Activated CD8-positive, alpha-beta memory T cell treated with anti-CD3 and anti-CD28 coated beads for 36 hours (primary cell): ENCODE data around the gene GOT2. TPM values are rescaled to one million over a fixed set of nuclear protein-coding genes. Genes with fewer than 3 reads are reported as not detected.
"Not testable (repeated sequence)": the region's sequence is repeated elsewhere in the genome, so short reads cannot be mapped to it uniquely, and the experiment has no call there.

Experiments
- CTCF ChIA-PET: fragments of 350-600 bp; sonication (Branson Sonifier 250); formaldehyde crosslinking; loops from one replicate; lab custom pipeline; 2021; ENCODE audit warnings: antibody characterized with exemption; lab: Charles Lee
- POLR2A ChIA-PET: fragments of 350-600 bp; sonication (Branson Sonifier 250); formaldehyde crosslinking; loops from one replicate; lab custom pipeline; 2021; ENCODE audit warnings: antibody characterized with exemption; lab: Charles Lee
- total RNA-seq, 2 experiments: library from RNA; stranded (reverse); gene quantifications; one replicate each; pipeline ENCODE4 v1.2.3, GENCODE V29; 2021

GOT2 gene
- total RNA-seq, 2 experiments from 2014 or later: 155 to 161 TPM

DNA sequence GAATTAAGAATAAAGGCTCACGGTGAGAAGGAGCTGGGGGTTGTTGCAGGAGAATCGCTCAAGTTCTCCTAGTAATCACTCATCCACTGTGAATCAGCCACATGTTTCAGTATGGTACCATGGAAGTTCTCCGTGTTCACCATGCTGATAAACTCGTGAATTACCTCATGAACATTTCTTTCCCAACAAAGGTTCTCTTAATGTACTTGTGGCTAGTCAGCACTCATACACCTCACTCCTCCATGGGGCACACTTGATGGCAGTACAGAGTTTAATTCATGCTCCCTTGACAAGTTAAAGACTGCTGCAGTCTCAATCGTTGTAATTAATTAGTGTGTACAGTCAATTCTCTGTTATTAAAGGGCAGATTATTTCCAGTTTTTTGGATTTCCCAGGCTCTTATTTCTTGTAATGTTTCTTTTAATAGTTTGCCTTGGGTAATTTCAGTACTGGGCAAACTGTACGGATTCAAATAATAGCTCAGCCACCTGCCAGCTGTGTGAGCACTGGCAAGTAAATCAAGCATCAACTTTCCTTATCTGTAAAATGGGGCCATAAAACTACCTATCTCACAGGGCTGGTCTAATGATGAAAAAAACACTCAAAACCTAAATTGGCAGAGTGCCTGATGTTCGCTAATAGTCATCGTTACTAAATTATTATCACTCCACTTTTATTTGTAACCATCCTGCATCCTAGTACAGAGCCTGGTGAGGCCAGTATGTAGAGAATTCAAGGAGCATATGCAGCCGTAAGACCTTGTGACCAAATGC, 6.1 kb downstream of the GOT2 start:
- ChIA-PET CTCF (no interaction called here), POLR2A (no interaction called here)

DNA sequence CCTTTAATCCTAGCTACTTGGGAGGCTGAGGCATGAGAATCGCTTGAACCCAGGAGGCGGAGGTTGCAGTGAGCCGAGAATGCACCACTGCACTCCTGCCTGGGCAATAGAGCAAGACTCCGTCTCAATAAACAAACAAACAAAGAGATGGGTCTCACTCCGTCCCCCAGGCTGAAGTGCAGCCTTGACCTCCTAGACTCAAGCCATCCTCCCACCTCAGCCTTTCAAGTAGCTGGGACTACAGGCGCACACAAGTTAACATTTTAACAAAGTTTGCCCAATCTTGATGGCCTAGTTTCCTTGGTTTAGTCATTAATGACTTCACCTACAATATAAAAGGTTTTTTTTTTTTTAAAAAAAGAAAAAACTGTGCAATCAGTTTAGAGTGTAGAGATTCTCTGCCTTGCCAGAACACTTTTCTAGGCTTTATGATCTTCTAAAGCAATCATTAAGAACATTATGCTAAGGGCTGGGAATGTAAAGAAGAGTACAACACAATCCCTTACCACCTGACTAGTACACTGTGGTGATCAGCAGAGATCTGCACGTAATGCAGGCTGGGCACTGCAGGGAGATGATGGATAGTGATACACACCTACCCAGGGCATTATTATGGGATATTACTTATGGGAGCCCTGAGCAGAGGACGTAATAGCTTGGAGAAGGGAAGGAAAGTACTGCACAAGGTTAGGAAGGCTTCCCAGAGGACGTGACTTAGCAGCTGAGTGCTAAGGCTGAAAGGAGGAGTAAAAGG, 6.9 kb downstream of the GOT2 start:
- POLR2A ChIA-PET: no interaction called here
- CTCF ChIA-PET: no interaction called here

DNA sequence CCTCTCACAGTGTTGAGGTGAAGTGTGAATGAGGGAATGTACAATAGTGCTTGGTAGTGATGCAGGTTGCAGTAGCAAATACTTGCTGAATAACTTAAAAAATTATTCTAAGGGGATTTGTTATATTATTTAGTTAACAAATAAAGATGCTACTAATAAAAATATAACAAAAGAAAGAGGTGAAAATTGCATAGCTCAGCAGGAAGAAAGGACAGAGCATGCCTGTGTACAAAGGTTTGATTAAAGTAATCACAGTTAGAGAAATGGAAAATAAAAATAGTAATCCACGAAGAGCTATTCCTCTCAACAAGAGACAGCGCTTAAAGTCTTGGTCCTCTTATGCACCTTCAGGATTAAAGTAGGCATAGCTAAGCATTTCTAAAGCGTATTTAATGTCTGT, 11.0 kb downstream of the GOT2 start:
- ChIA-PET POLR2A (no interaction called here), CTCF (interaction anchor here (0.7 kb wide), 1 partner anchor 10 kb away, joined by 3 read pairs; the partner anchor contains the start of gene GOT2)

DNA sequence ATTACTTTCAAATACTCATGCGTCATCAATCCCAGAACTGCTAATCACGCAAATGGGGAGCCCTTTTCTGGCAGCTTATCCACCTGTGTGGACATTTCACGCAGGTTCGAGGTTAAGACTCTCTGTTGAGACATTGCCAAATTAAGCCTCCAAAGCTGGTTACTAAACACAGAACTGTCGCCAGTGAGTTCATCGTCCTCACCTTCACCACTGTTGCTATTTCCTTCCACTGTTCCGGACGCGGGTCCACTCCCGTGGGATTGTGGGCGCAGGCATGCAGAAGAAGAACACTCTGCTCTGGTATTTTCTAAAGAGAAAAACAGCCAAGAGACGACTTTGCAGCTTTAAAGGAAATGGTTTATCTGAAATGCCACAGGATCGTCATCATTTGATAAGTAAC, 16.1 kb downstream of the GOT2 start:
- ChIA-PET CTCF (no interaction called here), POLR2A (no interaction called here)

DNA sequence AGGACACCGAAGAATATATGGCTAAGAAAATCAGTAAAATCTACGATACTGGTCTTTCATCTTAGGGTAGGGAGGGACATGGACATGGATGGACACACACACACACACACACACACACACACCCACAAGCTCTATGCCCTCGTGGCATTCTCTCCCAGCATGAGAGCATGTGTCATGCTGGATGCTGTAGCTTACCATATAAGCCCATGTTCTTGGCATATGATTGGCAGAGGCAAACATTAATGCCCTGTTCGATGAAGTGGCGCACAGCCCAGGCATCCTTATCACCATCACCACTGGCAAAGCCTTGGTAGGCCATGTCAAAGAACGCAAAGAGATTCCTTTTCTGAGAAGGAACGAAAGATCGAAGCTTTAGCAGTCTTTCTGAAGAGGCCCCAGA, 17.6 kb downstream of the GOT2 start:
- ChIA-PET POLR2A (no interaction called here), CTCF (no interaction called here)

DNA sequence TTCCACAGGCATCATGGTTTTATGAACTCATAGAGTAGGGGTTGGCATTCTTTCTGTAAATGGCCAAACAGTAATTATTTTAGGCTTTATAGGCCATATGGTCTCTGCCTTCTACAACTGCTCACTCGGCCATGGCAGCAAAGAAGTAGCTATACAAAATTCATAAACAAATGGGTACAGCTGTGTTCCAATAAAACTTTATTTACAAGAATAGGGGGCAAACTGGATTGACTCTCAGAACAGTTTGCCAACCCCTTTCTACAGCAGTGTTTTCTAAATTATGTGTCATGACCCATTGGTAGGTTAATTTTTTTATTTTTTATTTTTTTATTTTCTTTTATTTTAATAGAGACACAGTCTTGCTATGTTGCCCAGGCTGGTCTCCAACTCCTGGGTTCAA, 20.4 kb downstream of the GOT2 start:
- ChIA-PET CTCF (no interaction called here), POLR2A (interaction anchor here (0.8 kb wide), 1 partner anchor 29 kb away, joined by 3 read pairs; the partner anchor contains the start of gene SLC38A7)

DNA sequence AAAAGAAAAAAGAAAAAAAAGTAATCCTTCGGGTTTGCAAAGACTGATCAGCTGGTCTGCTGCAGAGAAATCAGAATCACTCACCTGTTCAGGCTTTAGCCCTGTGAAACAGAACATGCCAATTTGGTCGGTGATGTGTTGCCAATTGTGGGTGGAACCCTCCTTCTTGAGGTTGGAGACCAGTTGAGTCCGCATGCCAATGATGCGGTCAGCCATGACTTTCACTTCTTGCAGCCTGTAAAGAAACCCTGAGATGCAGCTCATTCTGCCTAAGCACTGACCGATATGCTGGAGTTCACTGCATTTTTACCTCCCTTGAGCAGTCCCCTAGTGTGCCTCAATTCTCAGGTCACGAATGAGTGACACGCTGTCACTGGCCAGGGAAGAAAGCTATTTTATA, 24.8 kb downstream of the GOT2 start:
- ChIA-PET POLR2A (no interaction called here), CTCF (no interaction called here)

DNA sequence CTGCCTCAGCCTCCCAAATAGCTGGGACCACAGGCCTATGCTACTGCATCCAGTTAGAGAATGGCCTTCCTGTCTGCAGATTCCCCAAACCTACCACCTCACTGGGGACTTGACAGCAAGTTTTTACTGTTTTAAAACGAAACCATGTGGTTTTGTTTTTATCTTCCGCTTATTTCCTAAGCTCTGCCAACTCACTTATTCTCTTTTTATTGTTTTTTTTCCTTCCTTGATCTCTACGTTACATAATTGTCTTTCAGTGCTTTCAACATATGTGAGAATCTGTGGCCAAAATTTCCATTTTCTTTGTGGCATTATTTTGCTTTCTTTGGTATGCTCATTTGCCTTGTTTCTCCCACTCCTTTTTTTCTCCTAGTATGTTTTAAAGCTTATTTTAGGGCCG, 35.0 kb downstream of the GOT2 start:
- POLR2A ChIA-PET: no interaction called here
- CTCF ChIA-PET: no interaction called here

DNA sequence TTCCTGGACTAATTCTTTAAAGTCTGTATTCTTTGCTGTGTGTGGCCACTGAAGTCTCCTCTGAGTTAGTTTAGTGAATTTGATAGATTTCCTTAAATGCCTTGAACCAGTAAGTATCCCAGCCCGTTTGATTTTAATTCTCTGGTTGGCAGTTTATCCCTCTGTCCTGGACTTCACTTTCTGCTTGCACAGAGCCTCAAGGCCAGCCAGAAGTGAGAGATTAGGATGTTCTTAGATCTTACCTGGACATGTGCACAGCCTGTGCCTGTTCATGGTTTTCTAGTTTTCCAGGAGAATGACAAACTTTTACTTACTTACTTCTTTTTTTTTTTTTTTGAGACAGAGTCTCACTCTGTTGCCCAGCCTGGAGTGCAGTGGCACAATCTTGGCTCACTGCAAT, 38.7 kb downstream of the GOT2 start:
- ChIA-PET CTCF (no interaction called here), POLR2A (no interaction called here)

DNA sequence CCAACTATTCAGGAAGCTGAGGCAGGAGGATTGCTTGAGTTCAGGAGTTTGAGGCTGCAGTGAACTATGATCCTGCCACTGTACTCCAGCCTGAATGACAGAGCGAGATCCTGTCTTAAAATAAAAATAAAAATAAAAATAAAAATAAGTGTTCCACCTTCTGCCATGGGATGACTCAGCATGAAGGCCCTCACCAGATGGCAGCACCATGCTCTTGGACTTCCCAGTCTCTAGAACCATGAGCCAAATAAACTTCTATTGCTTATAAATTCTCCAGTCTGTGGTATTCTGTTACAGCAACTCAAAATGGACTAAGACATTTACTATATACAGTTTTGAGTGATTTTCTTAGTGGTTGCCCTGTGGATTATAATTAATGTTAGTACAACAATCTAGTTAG, 41.7 kb downstream of the GOT2 start:
- ChIA-PET POLR2A (no interaction called here), CTCF (no interaction called here)

DNA sequence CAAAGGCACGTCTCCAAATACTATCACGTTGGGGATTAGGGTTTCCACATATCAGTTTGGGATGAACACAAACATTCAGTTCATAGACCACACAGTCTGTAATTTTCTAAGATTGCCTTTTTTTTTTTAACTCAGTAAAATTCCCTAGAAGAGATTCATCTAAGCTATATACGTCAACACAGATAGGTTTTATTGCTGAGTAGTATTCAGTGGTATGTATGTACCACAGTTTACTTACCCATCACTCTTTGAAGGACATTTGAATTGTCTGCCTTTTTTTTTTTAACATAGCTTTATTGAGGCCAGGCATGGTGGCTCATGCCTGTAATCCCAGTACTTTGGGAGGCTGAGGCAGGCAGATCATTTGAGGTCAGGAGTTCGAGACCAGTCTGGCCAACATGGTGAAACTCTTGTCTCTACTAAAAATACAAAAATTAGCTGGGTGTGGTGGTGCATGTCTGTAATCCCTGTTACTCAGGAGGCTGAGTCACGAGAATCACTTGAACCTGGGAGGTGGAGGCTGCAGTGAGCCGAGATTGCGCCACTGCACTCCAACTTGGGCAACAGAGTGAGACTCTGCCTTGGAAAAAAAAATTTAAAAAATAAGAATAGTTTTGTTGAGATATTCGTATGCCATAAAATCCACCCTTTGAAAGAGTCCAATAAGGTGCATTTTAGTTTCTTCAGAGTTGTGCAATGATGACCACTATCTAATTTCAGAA, 47.0 kb downstream of the GOT2 start:
- CTCF ChIA-PET: interaction anchor here (0.8 kb wide), 1 partner anchor 805 kb away, joined by 3 read pairs; no protein-coding TSS in a partner anchor
- POLR2A ChIA-PET: not testable (repeated sequence)

DNA sequence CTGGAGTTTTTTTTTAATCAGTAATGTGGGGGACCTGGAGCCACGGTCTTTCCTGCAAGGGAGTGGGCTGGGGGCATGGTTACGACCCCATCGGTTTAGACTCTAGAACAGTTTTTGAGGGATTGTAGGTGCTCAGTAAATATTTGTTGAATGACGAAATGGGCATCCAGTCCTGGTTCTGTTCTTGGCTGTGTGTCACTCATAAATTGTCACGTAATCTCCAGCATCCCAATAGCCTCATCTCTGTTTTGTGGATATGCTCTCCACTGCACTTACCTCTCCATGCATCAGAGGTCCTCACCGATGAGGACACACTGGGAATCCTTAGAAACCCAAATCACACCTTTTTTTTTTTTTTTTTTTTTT, 49.0 kb downstream of the GOT2 start:
- POLR2A ChIA-PET: interaction anchor here (0.6 to 1.0 kb wide), 3 partner anchors 14 to 56 kb away, joined by 3 to 4 read pairs (median 3); partner anchors contain the start of gene CNOT1

DNA sequence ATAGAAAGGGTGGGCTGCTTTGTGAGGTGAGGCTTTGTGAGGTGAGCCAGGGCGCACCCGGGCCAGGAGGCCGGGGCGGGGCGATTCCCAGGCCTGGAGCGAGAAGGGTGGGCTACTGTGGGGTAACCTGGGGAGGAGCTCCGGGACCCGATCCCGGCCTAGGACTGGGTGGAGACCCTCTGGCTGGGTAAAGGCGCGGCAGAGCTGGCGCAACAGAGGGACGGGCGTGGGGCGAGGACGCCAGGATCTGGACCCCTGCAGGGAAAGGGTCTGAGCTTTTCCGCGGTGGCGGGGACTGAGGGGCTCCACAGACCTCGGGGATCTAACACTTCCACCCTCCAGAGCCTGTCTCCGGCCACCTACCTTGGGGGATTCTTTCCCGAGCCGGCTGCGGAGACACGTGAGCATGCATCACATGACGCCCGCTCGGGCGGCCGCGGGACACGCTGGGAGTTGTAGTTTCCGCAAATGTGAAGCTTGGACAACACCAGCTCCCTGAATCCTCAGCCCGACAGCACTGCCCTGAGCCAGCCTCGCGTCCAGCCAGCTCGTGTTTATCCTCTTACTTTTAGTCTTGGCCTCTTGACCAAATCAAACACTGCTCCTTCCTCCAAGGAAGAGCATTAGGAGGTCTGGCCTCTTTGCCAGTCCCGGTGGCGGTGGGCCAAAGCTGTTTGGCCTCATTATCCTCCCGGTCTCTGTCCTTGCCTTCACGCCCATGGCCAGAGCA, 49.6 kb downstream of the GOT2 start, which contains the start of gene SLC38A7:
TSS of gene SLC38A7 (minus strand) at position 417 of the 730 bp plus-strand sequence. CDS start 4,644 bp downstream, outside the sequence.
- ChIA-PET POLR2A (interaction anchor here (0.6 to 1.0 kb wide), 3 partner anchors 13 to 55 kb away, joined by 3 to 4 read pairs (median 3); partner anchors contain the start of gene CNOT1), CTCF (interaction anchor here (0.9 to 1.1 kb wide), 3 partner anchors 54 to 179 kb away, joined by 4 read pairs; no protein-coding TSS in a partner anchor)

More for the DNA sequence above, 49.0 kb downstream of the GOT2 start:
- CTCF ChIA-PET: interaction anchor here (1.1 kb wide), 1 partner anchor 71 kb away, joined by 4 read pairs; no protein-coding TSS in a partner anchor

DNA sequence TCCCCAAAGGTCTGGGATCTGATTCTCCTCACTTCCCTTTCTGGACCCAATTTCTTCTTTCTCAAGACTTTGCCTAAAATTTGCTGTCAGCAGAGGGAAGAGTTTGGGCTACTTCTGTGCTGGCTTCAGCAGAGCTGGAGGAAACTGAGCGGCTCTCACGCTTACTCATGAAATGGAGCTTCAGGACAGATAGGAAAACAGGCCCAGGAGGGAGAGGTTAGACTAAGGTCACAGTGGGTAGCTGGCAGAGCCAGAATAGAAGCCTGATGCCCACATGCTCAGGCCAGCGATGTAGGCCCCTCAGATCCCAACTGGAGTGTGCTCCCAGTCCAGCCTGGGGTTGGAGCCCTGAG, 50.1 kb downstream of the GOT2 start:
- POLR2A ChIA-PET: interaction anchor here (1.0 kb wide), 1 partner anchor 30 kb away, joined by 3 read pairs; no protein-coding TSS in a partner anchor
- CTCF ChIA-PET: interaction anchor here (0.9 to 1.1 kb wide), 3 partner anchors 53 to 179 kb away, joined by 4 read pairs; no protein-coding TSS in a partner anchor

DNA sequence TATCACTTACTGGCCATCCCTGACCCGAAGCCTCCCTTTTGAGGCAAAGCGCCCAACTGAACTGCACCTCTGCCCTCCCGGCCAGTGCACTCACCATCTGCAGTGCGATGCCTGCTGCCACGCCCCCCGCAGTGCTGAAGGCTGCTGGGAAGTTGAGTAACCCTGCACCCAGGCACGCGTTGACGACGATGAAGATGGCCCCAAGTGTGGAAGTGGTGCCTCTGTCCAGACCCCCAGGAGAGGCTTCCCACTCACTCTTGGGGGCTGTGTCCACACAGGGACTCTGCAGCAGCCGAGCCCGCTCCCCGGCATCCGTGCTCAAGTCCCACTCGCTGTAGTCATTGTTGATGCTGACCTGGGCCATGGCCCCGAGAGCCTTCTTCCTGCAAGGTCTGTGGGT, 54.4 kb downstream of the GOT2 start:
- POLR2A ChIA-PET: no interaction called here
- CTCF ChIA-PET: no interaction called here

DNA sequence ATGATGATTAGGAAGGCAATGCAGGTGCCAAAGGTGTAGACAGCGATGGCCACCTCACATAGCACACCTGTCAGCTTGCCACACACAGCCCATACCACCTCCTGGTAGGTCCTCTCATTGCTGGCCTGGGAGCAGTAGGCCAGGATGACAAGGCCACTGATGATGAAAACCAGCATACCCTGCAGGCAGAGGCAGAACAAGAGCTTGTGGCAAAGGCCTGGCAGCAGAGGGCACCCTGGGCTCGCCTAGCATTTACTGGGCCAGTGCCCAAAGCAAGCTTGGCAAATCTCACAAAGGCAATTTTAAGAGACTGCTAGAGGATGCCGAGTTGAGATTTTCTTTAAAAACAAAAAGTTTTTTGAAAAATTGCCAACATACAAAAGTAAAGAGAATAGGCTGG, 55.4 kb downstream of the GOT2 start:
- ChIA-PET CTCF (interaction anchor here (0.6 to 1.4 kb wide), 2 partner anchors 77 to 341 kb away, joined by 3 read pairs; no protein-coding TSS in a partner anchor), POLR2A (no interaction called here)

DNA sequence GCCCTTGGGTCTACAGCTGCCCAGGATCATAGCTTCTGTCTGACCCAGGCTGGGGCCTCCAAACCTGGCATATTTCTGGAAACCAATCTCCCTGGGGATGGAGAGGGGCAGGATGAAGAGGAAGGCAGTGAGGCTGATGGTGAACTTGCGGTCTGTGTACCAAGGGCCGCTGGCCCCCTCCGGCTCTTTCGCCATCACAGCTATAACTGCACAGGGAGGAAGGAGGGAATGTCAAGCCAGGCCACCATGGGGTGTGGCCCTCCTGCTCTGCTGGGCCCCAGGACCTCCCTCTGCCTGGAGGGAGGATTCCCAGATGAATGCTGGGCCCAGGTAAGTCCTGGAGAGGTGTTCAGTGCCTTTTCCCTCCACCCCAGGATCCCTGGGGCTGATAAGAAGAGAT, 55.8 kb downstream of the GOT2 start:
- POLR2A ChIA-PET: no interaction called here
- CTCF ChIA-PET: interaction anchor here (1.4 kb wide), 1 partner anchor 77 kb away, joined by 3 read pairs; no protein-coding TSS in a partner anchor

DNA sequence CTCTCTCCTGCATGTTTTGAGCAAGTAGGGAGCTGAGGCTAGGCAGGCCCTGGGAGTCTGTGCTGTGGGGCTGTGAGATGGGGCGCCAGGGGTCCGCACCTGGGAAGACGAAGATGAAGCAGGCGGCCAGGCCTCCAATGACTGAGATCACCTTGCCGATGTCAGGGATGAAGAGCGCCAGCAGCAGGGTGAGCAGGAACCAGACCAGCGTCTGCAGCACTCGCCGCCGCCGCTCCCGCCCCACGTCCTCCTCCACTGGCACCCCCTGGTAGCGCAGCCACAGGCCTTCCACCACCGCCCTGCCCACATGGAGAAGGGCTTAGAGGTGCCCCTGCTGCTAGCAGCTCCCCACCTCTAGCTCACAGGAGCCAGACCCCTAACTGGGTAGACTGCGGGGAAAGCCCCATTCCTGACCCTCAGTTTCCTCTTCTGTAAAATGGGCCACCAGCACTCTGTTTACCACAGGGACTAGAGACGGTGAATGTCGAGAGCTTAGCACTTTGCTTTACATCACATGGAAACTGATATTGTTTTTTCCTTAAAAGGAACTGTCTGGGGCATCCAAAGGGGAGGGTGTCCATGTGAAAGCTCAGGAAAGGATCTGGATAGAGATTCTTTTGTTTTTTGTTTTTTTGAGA, 63.1 kb downstream of the GOT2 start:
- ChIA-PET CTCF (interaction anchor here (0.6 kb wide), 1 partner anchor 316 kb away, joined by 3 read pairs; no protein-coding TSS in a partner anchor), POLR2A (interaction anchor here (1.1 kb wide), 1 partner anchor 14 kb away, joined by 3 read pairs; the partner anchor contains the start of gene SLC38A7)
